SK-N-SH treated with all-trans-retinoic acid at 6 μM for 48 hours (cell line): ENCODE data around the gene TCF12.
A peak's percentile ranks its signal among the peaks of the same experiment; 100 is the strongest.

Experiments
- ATAC-seq: fragments of 200-7000 bp; cut with Tn5 transposase; 3 replicates; pipeline ENCODE4 v1.9.1; 2020; ENCODE audit warnings: mild to moderate bottlenecking, moderate library complexity
- ARNTL ChIP-seq: fragments of 450-650 bp; formaldehyde crosslinking; IDR thresholded peaks from 2 replicates; pipeline ENCODE4 v1.5.0; 2020; ENCODE audit warnings: low read depth, mild to moderate bottlenecking, moderate library complexity, borderline replicate concordance
- BACH2 ChIP-seq: fragments of 250-450 bp; sonication (Bioruptor Pico); IDR thresholded peaks from 2 replicates; pipeline ENCODE4 v1.9.0; 2021; ENCODE audit warnings: mild to moderate bottlenecking, borderline replicate concordance
- CREB5 ChIP-seq: fragments of 250-450 bp; sonication (Bioruptor Pico); IDR thresholded peaks from 2 replicates; pipeline ENCODE4 v1.5.1; 2020; ENCODE audit warnings: low read depth, mild to moderate bottlenecking, moderate library complexity
- CSDC2 ChIP-seq: fragments of 250-450 bp; sonication (Bioruptor Pico); IDR thresholded peaks from 2 replicates; pipeline ENCODE4 v1.5.0; 2020; ENCODE audit warnings: mild to moderate bottlenecking, moderate library complexity
- CSRNP3 ChIP-seq: fragments of 250-450 bp; sonication (Bioruptor Pico); IDR thresholded peaks from 2 replicates; pipeline ENCODE4 v1.5.1; 2021; ENCODE audit warnings: mild to moderate bottlenecking, moderate library complexity
- ESRRG ChIP-seq: fragments of 250-450 bp; sonication (Bioruptor Pico); IDR thresholded peaks from 2 replicates; pipeline ENCODE4 v1.6.1; 2021; ENCODE audit warnings: mild to moderate bottlenecking
- GLIS3 ChIP-seq: fragments of 250-450 bp; sonication (Bioruptor Pico); IDR thresholded peaks from 2 replicates; pipeline ENCODE4 v1.5.0; 2020; ENCODE audit warnings: mild to moderate bottlenecking, moderate library complexity
- ISL1 ChIP-seq: fragments of 250-450 bp; sonication (Bioruptor Pico); IDR thresholded peaks from 2 replicates; pipeline ENCODE4 v2.1.2; 2022; ENCODE audit warnings: mild to moderate bottlenecking, moderate library complexity
- OSR1 ChIP-seq: fragments of 250-450 bp; sonication (Bioruptor Pico); IDR thresholded peaks from 2 replicates; pipeline ENCODE4 v1.8.0; 2022; ENCODE audit warnings: moderate library complexity, mild to moderate bottlenecking, inconsistent platforms
- PATZ1 ChIP-seq: fragments of 250-450 bp; sonication (Bioruptor Pico); IDR thresholded peaks from 2 replicates; pipeline ENCODE4 v1.8.0; 2020; ENCODE audit warnings: mild to moderate bottlenecking, moderate library complexity, borderline replicate concordance
- POU6F1 ChIP-seq: fragments of 250-450 bp; sonication (Bioruptor Pico); IDR thresholded peaks from 2 replicates; pipeline ENCODE4 v1.8.0; 2021; ENCODE audit warnings: low read depth, mild to moderate bottlenecking, moderate library complexity, borderline replicate concordance
- PPARA ChIP-seq: fragments of 250-450 bp; sonication (Bioruptor Pico); IDR thresholded peaks from 2 replicates; pipeline ENCODE4 v1.5.0; 2020; ENCODE audit warnings: mild to moderate bottlenecking, borderline replicate concordance
- SNAI2 ChIP-seq: fragments of 250-450 bp; sonication (Bioruptor Pico); IDR thresholded peaks from 2 replicates; pipeline ENCODE4 v1.5.0; 2020; ENCODE audit warnings: mild to moderate bottlenecking, moderate library complexity
- TCF4 ChIP-seq: fragments of 250-450 bp; sonication (Bioruptor Pico); IDR thresholded peaks from 2 replicates; pipeline ENCODE4 v1.8.0; 2021; ENCODE audit warnings: mild to moderate bottlenecking, moderate library complexity, borderline replicate concordance
- TOX ChIP-seq: fragments of 250-450 bp; sonication (Bioruptor Pico); IDR thresholded peaks from 2 replicates; pipeline ENCODE4 v1.8.0; 2021; ENCODE audit warnings: mild to moderate bottlenecking, moderate library complexity, borderline replicate concordance
- TSHZ2 ChIP-seq: fragments of 250-450 bp; sonication (Bioruptor Pico); IDR thresholded peaks from 2 replicates; pipeline ENCODE4 v1.5.0; 2020; ENCODE audit warnings: mild to moderate bottlenecking, moderate library complexity
- ZC3H10 ChIP-seq: fragments of 250-450 bp; sonication (Bioruptor Pico); IDR thresholded peaks from 2 replicates; pipeline ENCODE4 v1.5.1; 2021; ENCODE audit warnings: mild to moderate bottlenecking, moderate library complexity
- ZFP3 ChIP-seq: fragments of 250-450 bp; sonication (Bioruptor Pico); IDR thresholded peaks from 2 replicates; pipeline ENCODE4 v1.5.0; 2020; ENCODE audit warnings: mild to moderate bottlenecking, moderate library complexity
- ZFP30 ChIP-seq: fragments of 450-650 bp; formaldehyde crosslinking; IDR thresholded peaks from 2 replicates; pipeline ENCODE4 v1.5.0; 2022; ENCODE audit warnings: mild to moderate bottlenecking, moderate library complexity
- ZNF565 ChIP-seq: fragments of 450-650 bp; formaldehyde crosslinking; conservative IDR thresholded peaks from 2 replicates; pipeline ENCODE4 v1.5.0; 2020; ENCODE audit warnings: low read depth, mild to moderate bottlenecking, moderate library complexity
- ZNF70 ChIP-seq: fragments of 450-650 bp; formaldehyde crosslinking; IDR thresholded peaks from 2 replicates; pipeline ENCODE4 v1.5.0; 2020; ENCODE audit warnings: mild to moderate bottlenecking, moderate library complexity
- ZNF8 ChIP-seq: fragments of 450-650 bp; formaldehyde crosslinking; IDR thresholded peaks from 2 replicates; pipeline ENCODE4 v1.5.0; 2020; ENCODE audit warnings: mild to moderate bottlenecking, moderate library complexity

The TCF12 gene

GRCh38 chr15:57031605-57032004 is 113.2 kb downstream of the TCF12 start:
- peak; percentile 38 for ATAC-seq
- no peak for TF ChIP-seq CSDC2 (CRISPR knock-in tag)
- no peak for TF ChIP-seq ZNF565 (CRISPR knock-in tag)
- no peak for TF ChIP-seq ZFP30 (CRISPR knock-in tag)
- TF ChIP-seq ISL1 (CRISPR knock-in tag), result no peak
- no peak for TF ChIP-seq ZC3H10 (CRISPR knock-in tag)
- TF ChIP-seq TSHZ2 (CRISPR knock-in tag), result no peak
- no peak for TF ChIP-seq GLIS3
- TF ChIP-seq PATZ1 (CRISPR knock-in tag), result no peak
- no peak for TF ChIP-seq OSR1 (CRISPR knock-in tag)
- TF ChIP-seq PPARA, result no peak
- TF ChIP-seq CSRNP3, result no peak
- no peak for TF ChIP-seq ESRRG
- TF ChIP-seq POU6F1, result no peak
- no peak for TF ChIP-seq ZFP3
- TF ChIP-seq BACH2, result no peak
- no peak for TF ChIP-seq SNAI2 (CRISPR knock-in tag)
- no peak for TF ChIP-seq ZNF70 (CRISPR knock-in tag)
- no peak for TF ChIP-seq TCF4
- no peak for TF ChIP-seq CREB5 (CRISPR knock-in tag)
- no peak for TF ChIP-seq ARNTL (CRISPR knock-in tag)

GRCh38 chr15:57032338-57032737 is 113.9 kb downstream of the TCF12 start:
- no peak for ATAC-seq

More at GRCh38 chr15:57032338-57032737, 113.9 kb downstream of the TCF12 start:
- TF ChIP-seq ESRRG (no peak), GLIS3 (no peak), TSHZ2 (CRISPR knock-in tag) (no peak), ARNTL (CRISPR knock-in tag) (no peak), ZNF8 (CRISPR knock-in tag) (no peak), TOX (CRISPR knock-in tag) (no peak), OSR1 (CRISPR knock-in tag) (no peak), ISL1 (CRISPR knock-in tag) (no peak), ZFP3 (no peak), ZNF565 (CRISPR knock-in tag) (no peak), POU6F1 (no peak), ZC3H10 (CRISPR knock-in tag) (no peak), CSDC2 (CRISPR knock-in tag) (no peak), PATZ1 (CRISPR knock-in tag) (no peak), PPARA (no peak)
